GM23338 (cell line): Measurements from ENCODE around the gene MGLL. TPM values are rescaled to one million over a fixed set of nuclear protein-coding genes. Genes with fewer than 3 reads are reported as not detected.

ENCODE experiments used
- ATAC-seq: fragments of 200-7000 bp; cut with Tn5 transposase; 3 replicates; pipeline ENCODE4 v1.9.1; 2020
- DNase-seq: peaks from one replicate; pipeline ENCODE4 v3.0.0-alpha.2; 2015; ENCODE audit warnings: low spot score
- H2AFZ ChIP-seq: fragments of 200-600 bp; sonication (generic); 2 replicates; pipeline ENCODE4 v1.8.0; 2016; ENCODE audit warnings: antibody characterized with exemption, mild to moderate bottlenecking, moderate library complexity
- H3F3A ChIP-seq: fragments of 200-600 bp; sonication (generic); replicated peaks from 2 replicates; pipeline ENCODE4 v1.8.0; 2017; ENCODE audit warnings: antibody characterized with exemption, mixed run types, low read depth
- H3K27ac ChIP-seq: fragments of 200-600 bp; sonication (generic); 2 replicates; pipeline ENCODE4 v1.6.1; 2016; ENCODE audit warnings: low read depth
- H3K27me3 ChIP-seq: fragments of 200-600 bp; sonication (generic); 2 replicates; pipeline ENCODE4 v1.8.0; 2016; ENCODE audit warnings: mild to moderate bottlenecking, mixed run types, moderate library complexity; ENCODE audit not compliant: insufficient read depth
- H3K36me3 ChIP-seq: fragments of 200-600 bp; sonication (generic); 2 replicates; pipeline ENCODE4 v1.8.0; 2016; ENCODE audit warnings: mild to moderate bottlenecking; ENCODE audit not compliant: insufficient read depth
- H3K4me1 ChIP-seq: fragments of 200-600 bp; sonication (generic); 2 replicates; pipeline ENCODE4 v1.8.0; 2016; ENCODE audit warnings: mild to moderate bottlenecking, moderate library complexity; ENCODE audit not compliant: insufficient read depth
- H3K4me2 ChIP-seq: fragments of 200-600 bp; sonication (generic); 2 replicates; pipeline ENCODE4 v1.7.1; 2017; ENCODE audit warnings: mixed run types
- H3K4me3 ChIP-seq: fragments of 200-600 bp; sonication (generic); 2 replicates; pipeline ENCODE4 v1.6.1; 2016; ENCODE audit warnings: mixed run types
- H3K79me2 ChIP-seq: fragments of 200-600 bp; sonication (generic); replicated peaks from 2 replicates; pipeline ENCODE4 v1.8.0; 2017; ENCODE audit warnings: mild to moderate bottlenecking; ENCODE audit not compliant: insufficient read depth
- H3K9me2 ChIP-seq: fragments of 200-600 bp; sonication (generic); 2 replicates; pipeline ENCODE4 v1.8.0; 2017; ENCODE audit not compliant: insufficient read depth
- H4K20me1 ChIP-seq: fragments of 200-600 bp; sonication (generic); replicated peaks from 2 replicates; pipeline ENCODE4 v1.8.0; 2017; ENCODE audit warnings: mild to moderate bottlenecking; ENCODE audit not compliant: insufficient read depth
- H3K27ac Mint-ChIP-seq: 2 replicates; pipeline ENCODE4 v1.8.0; 2020; ENCODE audit warnings: inconsistent platforms, mild to moderate bottlenecking, moderate library complexity, mixed read lengths
- H3K27me3 Mint-ChIP-seq: 3 replicates; pipeline ENCODE4 v1.8.0; 2022; ENCODE audit warnings: low read depth, mild to moderate bottlenecking, moderate library complexity, mixed read lengths, inconsistent platforms; ENCODE audit not compliant: insufficient read depth, poor library complexity
- H3K36me3 Mint-ChIP-seq: 3 replicates; pipeline ENCODE4 v1.8.0; 2021; ENCODE audit warnings: low read depth, mild to moderate bottlenecking, inconsistent platforms, moderate library complexity, mixed read lengths
- H3K4me1 Mint-ChIP-seq: 3 replicates; pipeline ENCODE4 v1.8.0; 2020; ENCODE audit warnings: mild to moderate bottlenecking, inconsistent platforms, mixed read lengths
- H3K4me3 Mint-ChIP-seq: 3 replicates; pipeline ENCODE4 v1.8.0; 2021; ENCODE audit warnings: moderate library complexity, mild to moderate bottlenecking, inconsistent platforms, mixed read lengths
- H3K9me3 Mint-ChIP-seq: 3 replicates; pipeline ENCODE4 v1.8.0; 2020; ENCODE audit warnings: moderate library complexity, mild to moderate bottlenecking, inconsistent platforms, mixed read lengths
- JUNB ChIP-seq: IDR thresholded peaks from one replicate; pipeline ENCODE4 v1.6.1; 2016; ENCODE audit warnings: antibody characterized with exemption; ENCODE audit not compliant: unreplicated experiment
- NANOG ChIP-seq: IDR thresholded peaks from 2 replicates; pipeline ENCODE4 v1.6.1; 2016; ENCODE audit warnings: antibody characterized with exemption, borderline replicate concordance
- POLR2AphosphoS5 ChIP-seq: IDR thresholded peaks from 2 replicates; pipeline ENCODE4 v1.6.1; 2016; ENCODE audit warnings: antibody characterized with exemption, low read depth
- REST ChIP-seq: IDR thresholded peaks from one replicate; pipeline ENCODE4 v1.6.1; 2018; ENCODE audit warnings: antibody characterized with exemption; ENCODE audit not compliant: unreplicated experiment
- ZNF114 ChIP-seq: fragments of 250-450 bp; sonication (Bioruptor Pico); IDR thresholded peaks from 2 replicates; pipeline ENCODE4 v1.5.0; 2020; ENCODE audit warnings: mild to moderate bottlenecking, moderate library complexity
- ZNF331 ChIP-seq: fragments of 250-450 bp; sonication (Bioruptor Pico); IDR thresholded peaks from 2 replicates; pipeline ENCODE4 v1.5.0; 2020; ENCODE audit warnings: low read depth, mild to moderate bottlenecking, moderate library complexity
- ZNF462 ChIP-seq: fragments of 250-450 bp; sonication (Bioruptor Pico); IDR thresholded peaks from 2 replicates; pipeline ENCODE4 v1.5.0; 2020; ENCODE audit warnings: mild to moderate bottlenecking, moderate library complexity
- polyA plus RNA-seq: library from polyadenylated mRNA; unstranded; fragments of >200 nt; fragmentation: Nextera tagmentation; extraction: Ambion mirVana; gene quantifications from 2 replicates; pipeline ENCODE4 v1.2.1, GENCODE V29; 2016
- total RNA-seq: library from RNA; depleted of rRNA; stranded (reverse); fragments of >200 nt; shearing (Covaris generic); gene quantifications from 2 replicates; pipeline ENCODE4 v1.2.3, GENCODE V29; 2014

The MGLL gene
- total and polyA plus RNA-seq, 2 experiments from 2014 or later, result 0.71 to 0.83 TPM

- no peak for TF ChIP-seq REST
- no peak for TF ChIP-seq ZNF331
- TF ChIP-seq JUNB, result no peak
Observed at GRCh38 chr3:127680798-127681221, 141.5 kb downstream of the MGLL start (continued).

- Histone ChIP-seq H3K4me3 (no peak overlapping the region), H3K79me2 (no peaks in the 10 kb centered on the region), H2AFZ (no peak overlapping the region), H3F3A (no peaks in the 10 kb centered on the region), H3K9me2 (no peaks in the 10 kb centered on the region), H3K36me3 (no peaks in the 10 kb centered on the region), H4K20me1 (no peaks in the 10 kb centered on the region), H3K4me2 (no peak overlapping the region), H3K27ac (no peak overlapping the region), H3K4me1 (peaks cover 3% of the 10 kb centered on the region; the same call in 1 of the 2 replicates), H3K27me3 (no peaks in the 10 kb centered on the region)
- peaks cover 10% of the 10 kb centered on the region for H3K27me3 Mint-ChIP-seq
- no peak for DNase-seq
- no peak overlapping the region for H3K4me3 Mint-ChIP-seq
- no peaks in the 10 kb centered on the region for H3K36me3 Mint-ChIP-seq
- H3K27ac Mint-ChIP-seq, result no peak overlapping the region; the same call in 1 of the 2 replicates
- no peaks in the 10 kb centered on the region; the same call in 1 of the 3 replicates for H3K9me3 Mint-ChIP-seq
- no peak for TF ChIP-seq ZNF114 (CRISPR knock-in tag)
- TF ChIP-seq JUNB, result no peak
- TF ChIP-seq ZNF462, result no peak
- no peak for TF ChIP-seq REST
- no peak for TF ChIP-seq POLR2AphosphoS5
- TF ChIP-seq NANOG, result no peak
- peaks cover 9% of the 10 kb centered on the region for H3K4me1 Mint-ChIP-seq
- no peak for ATAC-seq
Observed at GRCh38 chr3:127680146-127680661, 142.1 kb downstream of the MGLL start.
